Adipose tissue (tissue), 3 donors: Measurements from ENCODE around the gene COL2A1. TPM values are rescaled to one million over a fixed set of nuclear protein-coding genes. Genes with fewer than 3 reads are reported as not detected.

ENCODE experiments used
- H3K27ac ChIP-seq: one replicate; pipeline ENCODE4 v1.5.1; 2013; ENCODE audit warnings: low read depth, low read length
- WGBS, 3 donors: extraction: QIAGEN DNeasy Blood & Tissue Kit; methylation state at CpG; one replicate each; pipeline ENCODE4 v1.1.7; 2013; 5-methylcytosine and 5-hydroxymethylcytosine counted together
- polyA plus RNA-seq, 3 donors: library from polyadenylated mRNA; stranded (reverse); fragments of 200-250 nt; gene quantifications; one replicate each; pipeline ENCODE4 v1.2.3, GENCODE V29; 2013
- donor health status: healthy with polysubstance abuse.
- donor health status: Bipolar disorder and iron deficiency.
- donor health status: healthy.

Gene COL2A1
- polyA plus RNA-seq, 3 donors = 0.07 to 1.1 TPM; not detected in 1

DNA sequence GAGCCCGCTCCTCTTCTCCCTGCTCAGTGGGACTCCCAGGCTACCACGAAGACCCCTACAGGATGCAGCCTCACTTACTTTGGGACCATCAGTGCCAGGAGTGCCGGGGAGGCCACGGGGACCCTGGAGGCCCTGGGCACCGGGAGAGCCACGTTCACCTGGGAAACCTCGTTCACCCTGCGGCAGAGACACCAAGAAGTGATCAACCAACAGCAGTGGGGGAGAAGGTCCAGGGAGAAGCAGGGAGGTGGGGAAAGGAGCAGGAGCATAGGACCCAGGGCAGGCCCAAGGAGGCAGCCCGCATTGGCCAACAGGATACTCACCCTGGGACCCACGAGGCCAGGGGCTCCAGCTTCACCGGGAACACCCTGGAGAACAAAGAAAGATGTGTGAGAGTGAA, 21.5 kb downstream of the COL2A1 start:
- H3K27ac ChIP-seq = no peak overlapping the region
- 89 to 94% (median 92%) methylated on average over 9 to 11 of the region's 11 CpGs for WGBS, 3 donors

DNA sequence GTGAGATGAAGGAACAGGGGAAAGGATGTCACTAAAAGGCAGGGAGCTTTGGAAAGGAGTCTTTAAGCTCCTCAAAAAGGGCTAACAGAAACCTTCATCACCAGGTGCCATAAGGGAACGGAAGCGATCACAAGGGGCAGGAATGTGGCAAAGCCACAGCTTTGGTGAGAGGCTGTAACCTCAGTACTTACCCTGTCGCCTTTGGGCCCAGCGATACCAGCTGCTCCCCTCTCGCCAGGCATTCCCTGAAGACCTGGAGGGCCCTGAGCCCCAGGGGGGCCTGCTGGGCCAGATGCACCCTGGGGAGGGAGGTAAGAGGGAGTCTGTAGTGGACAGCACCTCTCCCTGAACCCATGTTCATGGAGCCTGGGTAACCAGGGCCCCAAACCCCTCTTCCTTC, 22.0 kb downstream of the COL2A1 start:
- H3K27ac ChIP-seq = no peak overlapping the region
- 62 to 79% (median 71%) methylated on average over 5 of the region's 5 CpGs for WGBS, 3 donors

- WGBS, 3 donors = 47 to 81% (median 80%) methylated on average over 20 of the region's 20 CpGs
- H3K27ac ChIP-seq = no peak overlapping the region
Measured at GRCh38 chr12:47981496-47982260, 22.6 kb downstream of the COL2A1 start.

DNA sequence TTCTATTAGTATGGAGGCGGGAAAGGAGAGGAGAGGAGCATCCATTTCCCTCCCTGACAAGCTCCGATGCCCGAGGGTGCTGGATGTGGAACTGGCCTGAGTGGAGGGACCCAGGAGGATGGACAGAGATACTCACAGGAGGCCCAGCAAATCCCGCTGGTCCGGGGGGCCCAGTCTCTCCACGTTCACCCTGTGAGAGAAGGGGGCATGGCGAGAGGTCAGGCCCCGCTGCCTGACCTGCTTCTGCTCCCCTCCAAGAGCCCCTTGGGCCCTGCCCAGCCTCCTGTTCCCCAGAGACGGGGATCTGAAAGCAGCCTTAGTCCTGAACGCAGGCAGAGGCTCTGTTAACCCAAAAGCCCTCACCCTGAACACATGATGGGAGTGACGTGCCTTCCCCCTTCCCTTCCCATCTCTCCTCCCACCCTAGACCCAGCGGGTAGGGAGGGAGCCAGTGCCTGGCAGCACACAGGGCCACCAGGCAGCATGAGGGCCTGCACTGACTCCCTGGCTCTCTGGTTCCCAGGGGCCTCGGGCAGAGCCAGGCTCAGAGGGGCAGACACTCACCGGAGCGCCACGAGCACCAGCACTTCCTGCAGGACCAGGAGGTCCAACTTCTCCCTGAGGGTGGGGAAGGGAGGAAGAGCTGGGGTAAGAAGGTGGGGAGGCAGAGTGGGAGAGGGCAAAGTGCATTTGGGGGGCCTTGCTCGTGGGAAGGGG, 23.3 kb downstream of the COL2A1 start:
- H3K27ac ChIP-seq = no peak overlapping the region
- 76 to 84% (median 78%) methylated on average over 17 of the region's 17 CpGs for WGBS, 3 donors

DNA sequence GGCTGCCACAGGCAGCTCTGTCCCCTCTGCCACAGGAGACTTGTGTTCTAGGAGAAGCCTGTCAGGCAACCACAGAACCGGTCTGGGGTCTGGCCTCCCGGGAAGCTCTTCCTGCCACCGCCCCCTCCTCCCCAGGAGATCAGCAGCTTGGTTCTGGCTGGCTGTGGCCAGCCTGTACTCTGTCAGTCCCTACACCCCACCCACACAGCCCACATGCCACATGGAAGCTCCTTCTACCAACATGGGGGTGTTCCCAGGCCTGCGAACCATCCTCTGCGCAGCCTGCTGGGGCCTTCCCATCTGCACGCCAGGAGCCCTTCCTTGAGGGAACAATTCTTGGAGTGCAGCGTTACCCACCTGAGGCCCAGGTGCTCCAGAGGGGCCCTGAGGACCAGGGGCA, 24.1 kb downstream of the COL2A1 start:
- 85 to 91% (median 89%) methylated on average over 7 of the region's 7 CpGs for WGBS, 3 donors
- H3K27ac ChIP-seq = no peak overlapping the region

DNA sequence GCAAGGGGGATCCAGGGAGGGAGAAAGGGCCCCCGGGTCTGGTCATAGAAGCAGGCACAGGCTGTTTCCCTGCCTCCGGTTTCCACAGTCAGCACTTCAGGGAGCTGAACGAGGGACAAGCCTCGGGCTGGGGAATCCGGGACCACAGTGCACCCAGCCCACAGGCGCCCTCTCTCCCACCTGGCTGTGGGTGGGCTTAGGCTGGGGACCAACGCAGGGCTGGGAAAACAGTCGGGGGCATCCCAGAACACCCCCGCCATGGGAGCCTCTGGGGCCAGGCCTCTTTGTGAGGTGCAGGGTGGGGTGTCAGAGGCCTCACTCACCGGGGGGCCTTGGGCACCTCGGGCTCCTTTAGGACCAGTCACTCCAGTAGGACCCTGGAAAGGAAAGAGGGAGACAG, 24.6 kb downstream of the COL2A1 start:
- WGBS, 3 donors = 79 to 87% (median 84%) methylated on average over 10 to 11 of the region's 11 CpGs
- no peak overlapping the region for H3K27ac ChIP-seq

DNA sequence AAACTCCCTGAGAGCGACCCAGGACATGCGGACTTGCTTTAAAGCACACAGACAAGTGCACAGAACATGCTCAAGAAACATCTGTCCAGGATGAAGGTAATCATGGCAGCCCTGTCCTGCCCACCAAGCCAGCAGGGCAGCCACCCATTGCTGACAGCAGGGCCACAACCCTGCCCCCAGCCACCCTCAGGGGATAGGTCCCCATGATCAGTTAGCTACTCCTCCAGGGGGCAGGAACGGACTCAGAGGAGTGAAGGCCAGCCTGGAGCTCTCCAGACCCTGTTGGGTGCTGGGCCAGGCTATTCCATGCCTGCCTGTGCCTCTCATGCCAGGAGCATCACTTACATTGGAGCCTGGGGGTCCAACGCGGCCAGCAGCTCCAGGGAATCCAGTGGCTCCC, 25.1 kb downstream of the COL2A1 start:
- no peak overlapping the region for H3K27ac ChIP-seq
- WGBS, 3 donors = 86 to 91% (median 89%) methylated on average over 5 of the region's 5 CpGs

GRCh38 chr12:47978598-47978873, 25.7 kb downstream of the COL2A1 start:
- H3K27ac ChIP-seq = no peak overlapping the region
- 85 to 91% (median 86%) methylated on average over 7 of the region's 7 CpGs for WGBS, 3 donors

DNA sequence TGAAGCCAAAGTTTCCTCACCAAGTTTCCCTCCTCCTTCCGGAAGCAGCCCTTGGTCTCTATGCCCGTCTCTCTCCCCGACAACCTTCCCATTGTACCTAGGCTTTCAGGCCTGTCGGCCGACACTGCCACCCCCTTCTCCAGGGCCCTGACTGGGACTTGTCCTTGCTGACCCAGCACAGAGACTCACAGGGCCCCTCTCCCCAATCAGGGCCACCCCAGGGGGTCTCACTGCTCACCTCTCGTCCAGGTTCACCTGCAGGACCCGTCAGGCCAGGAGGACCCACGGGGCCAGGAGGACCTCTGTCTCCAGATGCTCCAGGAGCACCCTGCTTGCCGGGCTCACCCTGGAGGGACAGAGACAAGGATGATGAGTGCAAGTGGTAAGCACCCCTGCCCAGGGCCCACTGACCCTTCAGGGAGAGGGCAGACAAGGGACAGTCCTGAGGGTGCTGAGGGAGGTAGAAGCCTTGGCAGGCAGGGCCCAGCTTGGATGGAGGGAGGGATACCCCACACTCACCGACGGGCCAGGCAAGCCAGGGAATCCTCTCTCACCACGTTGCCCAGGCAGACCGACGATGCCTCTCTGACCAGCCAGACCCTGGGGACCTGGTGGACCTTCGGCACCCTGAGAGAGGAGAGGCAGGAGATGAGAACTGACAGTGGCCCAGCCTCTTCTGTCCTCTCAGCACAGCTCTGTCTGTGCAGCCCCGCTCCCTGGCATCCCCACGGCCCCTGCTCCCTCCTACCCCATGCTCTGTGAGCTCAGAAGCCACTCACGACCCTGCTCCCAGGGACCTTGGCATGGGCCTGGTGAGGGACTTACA, 26.3 kb downstream of the COL2A1 start:
- no peak overlapping the region for H3K27ac ChIP-seq
- 86 to 91% (median 90%) methylated on average over 18 of the region's 18 CpGs for WGBS, 3 donors

DNA sequence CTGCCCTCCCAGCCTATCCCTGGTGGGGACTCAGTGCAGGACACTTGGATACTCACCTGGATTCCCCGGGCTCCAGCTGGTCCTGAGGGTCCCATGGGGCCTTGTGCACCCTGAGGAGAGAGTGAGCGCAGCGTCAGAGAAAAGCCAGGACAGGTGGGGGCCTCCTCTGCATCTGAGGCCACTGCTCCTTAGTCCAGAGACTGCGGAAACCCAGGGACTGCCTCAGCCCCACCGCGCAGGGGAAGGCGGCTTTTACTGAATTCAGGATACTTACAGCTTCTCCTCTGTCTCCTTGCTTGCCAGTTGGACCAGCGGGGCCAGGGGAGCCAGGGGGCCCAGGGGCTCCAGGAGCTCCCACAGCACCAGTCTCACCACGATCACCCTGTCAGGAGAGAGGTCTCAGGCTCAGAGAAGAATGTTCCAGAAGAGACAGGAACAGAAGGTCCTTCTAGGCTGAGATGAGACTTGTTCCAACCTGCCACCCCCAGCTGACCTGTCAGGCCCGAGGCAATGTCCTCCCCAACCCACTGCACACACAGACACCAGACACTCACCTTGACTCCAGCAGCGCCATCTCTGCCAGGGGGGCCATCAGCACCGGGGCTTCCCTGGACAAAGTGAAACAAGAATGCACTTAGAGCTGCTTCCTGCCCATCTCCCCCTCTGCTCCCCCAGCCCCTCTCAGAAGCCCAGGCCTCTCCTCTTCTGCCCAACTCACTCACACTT, 27.1 kb downstream of the COL2A1 start:
- no peak overlapping the region for H3K27ac ChIP-seq
- 83 to 92% (median 86%) methylated on average over 12 of the region's 12 CpGs for WGBS, 3 donors

DNA sequence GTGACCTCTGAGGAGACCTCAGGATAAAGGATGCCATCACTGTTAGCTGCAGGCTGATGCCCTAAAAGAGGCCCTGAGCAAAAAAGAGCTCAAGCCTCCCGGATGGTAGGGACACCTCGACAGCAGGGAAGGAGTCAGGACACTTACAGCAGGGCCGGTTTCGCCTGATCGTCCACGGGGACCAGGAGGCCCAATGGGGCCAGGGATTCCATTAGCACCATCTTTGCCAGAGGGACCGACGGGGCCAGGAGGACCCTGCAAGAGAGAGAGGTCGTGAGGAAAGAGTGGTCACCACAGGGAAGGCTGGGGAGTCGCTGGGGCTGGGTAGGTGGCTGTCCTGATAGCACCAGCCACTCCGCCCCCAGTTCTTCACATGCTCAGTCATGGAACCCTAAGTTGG, 28.5 kb downstream of the COL2A1 start:
- no peak overlapping the region for H3K27ac ChIP-seq
- WGBS, 3 donors = 93 to 96% (median 96%) methylated on average over 10 to 11 of the region's 11 CpGs

DNA sequence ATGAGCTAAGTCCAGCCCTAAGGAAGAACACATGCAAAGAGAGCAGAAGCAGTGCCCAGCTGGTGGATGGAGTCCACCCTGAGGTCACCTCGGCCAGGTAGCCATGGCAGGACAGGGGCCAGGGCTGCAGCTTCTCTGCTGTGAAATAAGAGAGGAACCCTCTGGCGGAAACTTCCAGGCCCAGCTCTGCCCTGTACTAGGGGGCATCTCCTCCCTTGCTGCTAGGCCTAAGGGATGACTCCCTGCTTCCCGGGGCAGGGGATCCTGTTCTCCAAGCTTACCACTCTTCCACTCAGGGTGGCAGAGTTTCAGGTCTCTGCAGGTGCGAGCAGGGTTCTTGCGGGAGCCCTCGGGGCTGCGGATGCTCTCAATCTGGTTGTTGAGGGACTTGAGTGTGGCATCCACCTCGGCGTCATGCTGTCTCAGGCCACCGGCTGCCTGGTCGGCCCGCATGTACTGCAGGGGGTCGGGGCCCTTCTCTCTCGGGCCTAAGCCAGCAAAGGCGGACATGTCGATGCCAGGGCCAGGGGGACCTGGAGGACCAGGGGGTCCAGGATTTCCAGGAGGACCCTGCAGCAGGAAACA, 29.1 kb downstream of the COL2A1 start:
- H3K27ac ChIP-seq = no peak overlapping the region
- WGBS, 3 donors = 94 to 99% (median 96%) methylated on average over 16 of the region's 16 CpGs

DNA sequence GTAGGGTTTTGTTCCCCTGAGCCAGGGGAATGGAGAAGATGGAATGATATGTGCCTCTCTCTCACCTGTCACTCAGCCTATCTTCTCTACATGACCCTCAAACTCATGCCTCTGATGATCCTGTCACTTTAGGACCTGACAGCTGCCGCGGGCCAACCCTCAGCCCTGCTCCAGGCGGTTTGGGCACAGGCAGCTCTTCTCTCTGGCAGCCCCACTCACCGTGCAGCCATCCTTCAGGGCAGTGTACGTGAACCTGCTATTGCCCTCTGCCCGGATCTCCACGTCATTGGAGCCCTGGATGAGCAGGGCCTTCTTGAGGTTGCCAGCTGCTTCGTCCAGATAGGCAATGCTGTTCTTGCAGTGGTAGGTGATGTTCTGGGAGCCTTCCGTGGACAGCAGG, 30.4 kb downstream of the COL2A1 start:
- 89 to 95% (median 94%) methylated on average over 9 of the region's 9 CpGs for WGBS, 3 donors
- H3K27ac ChIP-seq = no peak overlapping the region

- no peak overlapping the region for H3K27ac ChIP-seq
- WGBS, 3 donors = 77 to 86% (median 77%) methylated on average over 6 of the region's 6 CpGs
Measured at GRCh38 chr12:47972895-47973294, 31.4 kb downstream of the COL2A1 start.

DNA sequence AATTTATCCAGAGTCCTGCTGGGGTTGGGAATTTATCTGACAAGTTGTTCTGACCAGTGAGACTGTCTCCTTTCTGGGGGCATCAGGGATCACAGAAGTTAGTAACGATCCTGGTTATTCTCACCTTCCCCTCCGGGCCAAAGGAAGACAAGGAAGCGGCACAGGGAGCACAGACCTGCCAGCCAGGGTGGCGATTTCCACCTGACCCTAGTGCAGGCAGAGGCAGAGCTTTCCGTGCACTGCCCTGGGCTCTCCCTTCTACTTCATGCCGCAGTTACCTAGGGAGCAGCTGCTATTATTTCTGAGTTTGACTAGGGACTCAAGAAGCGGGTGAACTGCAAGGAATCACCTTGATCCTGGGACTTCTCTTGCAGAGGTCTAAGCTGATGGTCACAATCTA, 33.4 kb downstream of the COL2A1 start:
- WGBS, 3 donors = 80 to 91% (median 90%) methylated on average over 7 of the region's 7 CpGs
- H3K27ac ChIP-seq = no peak overlapping the region

DNA sequence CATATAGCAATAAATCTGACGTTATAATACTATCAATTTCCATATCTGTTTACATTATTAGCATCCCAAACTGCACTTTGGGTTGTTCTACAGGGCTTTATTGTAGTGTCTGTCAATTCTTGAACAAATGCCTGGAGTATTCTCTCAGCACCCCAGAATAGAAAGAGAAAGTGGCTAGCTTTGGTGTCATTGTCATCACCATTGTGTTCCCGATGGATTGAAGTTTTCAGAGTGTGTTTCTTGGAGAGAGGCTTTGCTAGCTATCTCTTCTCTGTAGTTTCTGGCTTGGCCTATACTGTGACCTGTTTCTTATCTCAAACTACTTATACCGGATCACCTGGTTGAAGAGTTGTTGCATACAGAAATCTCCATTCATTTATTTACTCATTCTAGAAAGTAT, 34.4 kb downstream of the COL2A1 start:
- 65 to 84% (median 83%) methylated on average over 3 of the region's 3 CpGs for WGBS, 3 donors
- no peak overlapping the region for H3K27ac ChIP-seq

DNA sequence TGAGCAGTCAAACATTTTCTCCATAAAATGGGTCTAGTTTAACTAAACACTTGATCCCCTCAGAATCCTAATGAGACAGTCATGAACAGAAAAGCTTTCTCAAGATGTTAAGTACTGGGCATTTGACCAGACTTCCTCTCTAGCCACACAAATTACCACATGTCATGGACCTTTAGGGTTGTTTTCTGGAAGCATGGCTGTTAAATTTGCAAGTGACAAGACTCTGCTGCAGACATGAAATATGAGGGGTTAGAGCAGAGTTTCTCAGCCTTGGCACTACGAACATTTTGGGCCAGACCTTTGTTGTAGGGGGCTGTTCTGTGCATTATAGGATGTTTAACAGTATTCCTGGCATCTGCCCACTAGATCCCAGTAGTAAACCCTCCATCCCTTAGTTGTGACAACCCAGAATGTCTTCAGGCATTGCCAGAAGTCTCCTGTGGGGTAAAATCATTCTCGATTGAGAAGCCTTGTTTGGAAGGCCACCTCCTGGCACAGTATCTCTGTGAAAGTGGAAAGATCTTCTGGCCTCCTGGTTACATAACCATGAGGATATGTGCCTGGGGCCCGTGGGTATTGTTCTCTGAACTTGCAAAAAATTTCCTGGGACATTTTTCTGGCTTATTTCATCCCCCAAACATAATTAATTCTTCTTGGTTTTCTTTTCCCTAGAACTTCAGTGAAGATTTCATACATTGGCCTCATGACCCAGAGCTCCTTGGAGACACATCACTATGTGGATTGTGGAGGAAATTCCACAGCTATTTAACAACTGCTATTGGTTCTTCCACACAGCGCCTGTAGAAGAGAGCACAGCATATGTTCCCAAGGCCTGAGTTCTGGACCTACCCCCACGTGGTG, 36.6 kb downstream of the COL2A1 start:
- WGBS, 3 donors = 45 to 50% (median 47%) methylated on average over 5 of the region's 5 CpGs
- no peak overlapping the region for H3K27ac ChIP-seq

GRCh38 chr12:47965581-47965980, 38.7 kb downstream of the COL2A1 start:
- WGBS, 3 donors = 75 to 86% (median 85%) methylated on average over 3 of the region's 3 CpGs
- no peak overlapping the region for H3K27ac ChIP-seq
